ENCODE measurements around the gene NCKAP5L. TPM values are rescaled to one million over a fixed set of nuclear protein-coding genes. Genes with fewer than 3 reads are reported as not detected.

NCKAP5L gene
- total and polyA plus RNA-seq, 9 of the 15 experiments (the other 6 are each of a cell fraction or from before 2014, with no cell fraction given) = 0.01 to 14.4 (median 3.7) TPM

- TF ChIP-seq, protein P1, sequence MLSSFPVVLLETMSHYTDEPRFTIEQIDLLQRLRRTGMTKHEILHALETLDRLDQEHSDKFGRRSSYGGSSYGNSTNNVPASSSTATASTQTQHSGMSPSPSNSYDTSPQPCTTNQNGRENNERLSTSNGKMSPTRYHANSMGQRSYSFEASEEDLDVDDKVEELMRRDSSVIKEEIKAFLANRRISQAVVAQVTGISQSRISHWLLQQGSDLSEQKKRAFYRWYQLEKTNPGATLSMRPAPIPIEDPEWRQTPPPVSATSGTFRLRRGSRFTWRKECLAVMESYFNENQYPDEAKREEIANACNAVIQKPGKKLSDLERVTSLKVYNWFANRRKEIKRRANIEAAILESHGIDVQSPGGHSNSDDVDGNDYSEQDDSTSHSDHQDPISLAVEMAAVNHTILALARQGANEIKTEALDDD (IDR thresholded peaks at IDR 0.05) = no peak
- TF ChIP-seq, protein P2, sequence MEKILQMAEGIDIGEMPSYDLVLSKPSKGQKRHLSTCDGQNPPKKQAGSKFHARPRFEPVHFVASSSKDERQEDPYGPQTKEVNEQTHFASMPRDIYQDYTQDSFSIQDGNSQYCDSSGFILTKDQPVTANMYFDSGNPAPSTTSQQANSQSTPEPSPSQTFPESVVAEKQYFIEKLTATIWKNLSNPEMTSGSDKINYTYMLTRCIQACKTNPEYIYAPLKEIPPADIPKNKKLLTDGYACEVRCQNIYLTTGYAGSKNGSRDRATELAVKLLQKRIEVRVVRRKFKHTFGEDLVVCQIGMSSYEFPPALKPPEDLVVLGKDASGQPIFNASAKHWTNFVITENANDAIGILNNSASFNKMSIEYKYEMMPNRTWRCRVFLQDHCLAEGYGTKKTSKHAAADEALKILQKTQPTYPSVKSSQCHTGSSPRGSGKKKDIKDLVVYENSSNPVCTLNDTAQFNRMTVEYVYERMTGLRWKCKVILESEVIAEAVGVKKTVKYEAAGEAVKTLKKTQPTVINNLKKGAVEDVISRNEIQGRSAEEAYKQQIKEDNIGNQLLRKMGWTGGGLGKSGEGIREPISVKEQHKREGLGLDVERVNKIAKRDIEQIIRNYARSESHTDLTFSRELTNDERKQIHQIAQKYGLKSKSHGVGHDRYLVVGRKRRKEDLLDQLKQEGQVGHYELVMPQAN (IDR thresholded peaks at IDR 0.05; ENCODE audit: borderline replicate concordance) = no peak
- TF ChIP-seq RFX1 (IDR thresholded peaks at IDR 0.05) = no peak
- TF ChIP-seq NR2C2 (CRISPR knock-in tag; IDR thresholded peaks at IDR 0.05) = no peak
- peak; percentile 91 for TF ChIP-seq NR2C2 (tag; IDR thresholded peaks at IDR 0.05)
- TF ChIP-seq GABPA (tag; conservative IDR thresholded peaks at IDR 0.05; ENCODE audit: low read depth) = peak; percentile 77
- TF ChIP-seq NRF1 (conservative IDR thresholded peaks at IDR 0.05 in 1 of 2, IDR thresholded peaks at IDR 0.05 in 1 of 2) = peak; percentile 90 to 91
- TF ChIP-seq RB1 (IDR thresholded peaks at IDR 0.05; ENCODE audit: low read depth) = peak; percentile 5; the same call in 1 of the 2 replicates
- TF ChIP-seq ZNF175 (CRISPR knock-in tag; IDR thresholded peaks at IDR 0.05; ENCODE audit: low read depth) = no peak
- TF ChIP-seq SP1 (CRISPR knock-in tag; IDR thresholded peaks at IDR 0.05) = no peak
- no peak for TF ChIP-seq RAD51 (IDR thresholded peaks at IDR 0.05; ENCODE audit: borderline replicate concordance, low read depth)
- TF ChIP-seq, protein P3, sequence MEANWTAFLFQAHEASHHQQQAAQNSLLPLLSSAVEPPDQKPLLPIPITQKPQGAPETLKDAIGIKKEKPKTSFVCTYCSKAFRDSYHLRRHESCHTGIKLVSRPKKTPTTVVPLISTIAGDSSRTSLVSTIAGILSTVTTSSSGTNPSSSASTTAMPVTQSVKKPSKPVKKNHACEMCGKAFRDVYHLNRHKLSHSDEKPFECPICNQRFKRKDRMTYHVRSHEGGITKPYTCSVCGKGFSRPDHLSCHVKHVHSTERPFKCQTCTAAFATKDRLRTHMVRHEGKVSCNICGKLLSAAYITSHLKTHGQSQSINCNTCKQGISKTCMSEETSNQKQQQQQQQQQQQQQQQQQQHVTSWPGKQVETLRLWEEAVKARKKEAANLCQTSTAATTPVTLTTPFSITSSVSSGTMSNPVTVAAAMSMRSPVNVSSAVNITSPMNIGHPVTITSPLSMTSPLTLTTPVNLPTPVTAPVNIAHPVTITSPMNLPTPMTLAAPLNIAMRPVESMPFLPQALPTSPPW (CRISPR knock-in tag; IDR thresholded peaks at IDR 0.05) = no peak
- no peak for TF ChIP-seq ZNF778 (CRISPR knock-in tag; IDR thresholded peaks at IDR 0.05)
- no peak for TF ChIP-seq SAP30 (IDR thresholded peaks at IDR 0.05; ENCODE audit: borderline replicate concordance, insufficient read depth, low read depth, low read length, poor library complexity, severe bottlenecking)
- no peak for TF ChIP-seq ZNF609 (CRISPR knock-in tag; IDR thresholded peaks at IDR 0.05; ENCODE audit: borderline replicate concordance)
- TF ChIP-seq ID3 (CRISPR knock-in tag; IDR thresholded peaks at IDR 0.05) = no peak
- TF ChIP-seq ID3 (tag; IDR thresholded peaks at IDR 0.05) = no peak
Measured at GRCh38 chr12:49827401-49828099, 663 bp downstream of the NCKAP5L start (continued).

All from K562 (cell line).